Tibial artery (tissue), 4 donors: Measurements from ENCODE around the gene LIPE.

Experiments used
- DNase-seq, 2 donors: peaks; one replicate each; pipeline ENCODE4 v3.0.0-alpha.2; 2019
- H3K27ac ChIP-seq, 2 donors: fragments of 200-600 bp; sonication (generic) in 1 of 2; 1 replicate in 1 of 2; 2 replicates in 1 of 2; pipeline ENCODE4 v1.5.1; 2018 to 2019; ENCODE audit warnings: mild to moderate bottlenecking in 1 of 2
- H3K27me3 ChIP-seq, 2 donors: fragments of 200-600 bp; sonication (generic) in 1 of 2; one replicate each; pipeline versions ENCODE4 v1.5.1 to v1.6.0; 2016 to 2019
- H3K36me3 ChIP-seq, 3 donors: fragments of 200-600 bp; sonication (generic) in 2 of 3; one replicate each; pipeline ENCODE4 v1.5.1; 2016 to 2019; ENCODE audit warnings: mild to moderate bottlenecking in 2 of 3
- H3K4me1 ChIP-seq, 4 donors: fragments of 200-600 bp; sonication (generic) in 2 of 4; 1 replicate in 3 of 4; 2 replicates in 1 of 4; pipeline ENCODE4 v1.5.1; 2016 to 2019
- H3K4me3 ChIP-seq, 2 donors: fragments of 200-600 bp; sonication (generic) in 1 of 2; 1 replicate in 1 of 2; 2 replicates in 1 of 2; pipeline ENCODE4 v1.5.1; 2018 to 2019; ENCODE audit warnings: mild to moderate bottlenecking in 2 of 2
- H3K9me3 ChIP-seq, 3 donors: fragments of 200-600 bp; sonication (generic) in 1 of 3; one replicate each; pipeline ENCODE4 v1.5.1; 2016 to 2019
- CTCF ChIP-seq, 2 experiments: fragments of 200-600 bp in 1 of 2; fragments of 450-650 bp in 1 of 2; IDR thresholded peaks; one replicate each; pipeline ENCODE4 v1.5.1; 2017 to 2019; ENCODE audit warnings: antibody characterized with exemption in 2 of 2, mild to moderate bottlenecking in 1 of 2, moderate library complexity in 1 of 2
- intact Hi-C: fragments of 100-400 bp; cut with DNase I; formaldehyde crosslinking; loops from one replicate; pipeline ENCODE4 v1.15.0; 2023; ENCODE audit warnings: low total_unique reads

Gene LIPE

GRCh38 chr19:42388851-42389489 is 38.2 kb downstream of the LIPE start:
- no peak for DNase-seq
- H3K27me3 ChIP-seq: peaks cover 0 to 67% of the 10 kb centered on the region in 2 donors

GRCh38 chr19:42386974-42387707 is 40.0 kb downstream of the LIPE start:
- Histone ChIP-seq H3K4me3 (peak overlapping the region; percentile 13 to 41), H3K36me3 (no peaks in the 10 kb centered on the region), H3K4me1 (peaks cover 0 to 10% (median 5%) of the 10 kb centered on the region in 4 donors), H3K27me3 (peaks cover 0 to 86% of the 10 kb centered on the region in 2 donors), H3K9me3 (no peaks in the 10 kb centered on the region), H3K27ac (no peak overlapping the region)
- intact Hi-C loops: no loop called here
- peak; percentile 4 to 26 for TF ChIP-seq CTCF (IDR thresholded peaks at IDR 0.05)
- peak in 1 of 2 donors; percentile 45 for DNase-seq

More at GRCh38 chr19:42388851-42389489, 38.2 kb downstream of the LIPE start:
- Histone ChIP-seq H3K4me3 (no peak overlapping the region), H3K9me3 (no peaks in the 10 kb centered on the region), H3K27ac (no peak overlapping the region), H3K36me3 (no peaks in the 10 kb centered on the region), H3K4me1 (peaks cover 0 to 10% (median 5%) of the 10 kb centered on the region in 4 donors)
- no peak for TF ChIP-seq CTCF (IDR thresholded peaks at IDR 0.05)
- intact Hi-C loops: no loop called here

GRCh38 chr19:42380155-42380554 is 47.0 kb downstream of the LIPE start:
- intact Hi-C loops: no loop called here
- no peaks in the 10 kb centered on the region for H3K4me1 ChIP-seq
- DNase-seq: no peak
- H3K27me3 ChIP-seq: peaks cover 0 to 33% of the 10 kb centered on the region in 2 donors
- TF ChIP-seq CTCF (IDR thresholded peaks at IDR 0.05): no peak
- H3K9me3 ChIP-seq: no peaks in the 10 kb centered on the region
- peaks cover 6 to 17% (median 16%) of the 10 kb centered on the region in 3 donors for H3K36me3 ChIP-seq
- no peak overlapping the region for H3K27ac ChIP-seq
- H3K4me3 ChIP-seq: no peak overlapping the region

- Histone ChIP-seq H3K4me1 (no peaks in the 10 kb centered on the region), H3K27ac (no peak overlapping the region), H3K9me3 (no peaks in the 10 kb centered on the region), H3K36me3 (peaks cover 6 to 30% (median 22%) of the 10 kb centered on the region in 3 donors), H3K4me3 (no peak overlapping the region), H3K27me3 (peaks cover 0 to 20% of the 10 kb centered on the region in 2 donors)
- intact Hi-C loops: no loop called here
- TF ChIP-seq CTCF (IDR thresholded peaks at IDR 0.05): no peak
- no peak for DNase-seq
Measured at GRCh38 chr19:42378225-42379215, 48.7 kb downstream of the LIPE start.

DNA sequence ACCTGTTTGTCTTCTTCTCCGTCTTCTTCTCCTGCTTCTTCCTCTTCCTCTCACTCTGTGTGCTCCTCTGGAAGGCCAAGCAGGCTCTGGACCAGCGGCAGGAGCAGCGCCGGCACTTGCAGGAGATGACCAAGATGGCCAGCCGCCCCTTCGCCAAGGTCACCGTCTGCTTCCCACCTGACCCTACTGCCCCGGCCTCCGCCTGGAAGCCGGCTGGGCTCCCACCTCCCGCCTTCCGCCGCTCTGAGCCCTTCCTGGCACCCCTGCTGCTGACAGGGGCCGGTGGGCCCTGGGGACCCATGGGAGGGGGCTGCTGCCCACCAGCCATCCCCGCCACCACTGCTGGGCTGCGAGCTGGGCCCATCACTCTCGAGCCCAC is 51.0 kb downstream of the LIPE start:
- H3K27ac ChIP-seq: no peak overlapping the region
- no peak for TF ChIP-seq CTCF (IDR thresholded peaks at IDR 0.05)
- no peaks in the 10 kb centered on the region for H3K27me3 ChIP-seq
- no peak for DNase-seq
- no peaks in the 10 kb centered on the region for H3K4me1 ChIP-seq
- H3K9me3 ChIP-seq: no peaks in the 10 kb centered on the region
- H3K36me3 ChIP-seq: peaks cover 6 to 54% (median 27%) of the 10 kb centered on the region in 3 donors
- intact Hi-C loops: no loop called here
- no peak overlapping the region for H3K4me3 ChIP-seq
